HCT116 (cell line): Measurements from ENCODE around the gene KRT33A. TPM values are rescaled to one million over a fixed set of nuclear protein-coding genes. Genes with fewer than 3 reads are reported as not detected.

ENCODE experiments used
- ATAC-seq: fragments of 200-7000 bp; cut with Tn5 transposase; 2 replicates; pipeline ENCODE4 v1.9.1; 2020; ENCODE audit warnings: mild to moderate bottlenecking, moderate library complexity
- BruUV-seq: library from RNA; stranded (reverse); fragments of 400-500 nt; replicated peaks from 2 replicates; lab custom pipeline; 2021; lab: Mats Ljungman, UMichigan
- CTCF ChIA-PET: fragments of 300-600 bp; sonication (Branson Sonifier 250); formaldehyde crosslinking; loops from one replicate; lab custom pipeline; 2021; ENCODE audit warnings: antibody characterized with exemption; lab: Charles Lee
- POLR2A ChIA-PET: fragments of 300-600, 350-600 bp; sonication (Branson Sonifier 250); formaldehyde crosslinking; loops from one replicate; lab custom pipeline; 2021; ENCODE audit warnings: antibody characterized with exemption; lab: Charles Lee
- RAD21 ChIA-PET, 2 experiments: fragments of 300-600 bp; sonication (Branson Sonifier 250); formaldehyde crosslinking; loops; one replicate each; lab custom pipeline; 2023; ENCODE audit warnings: low total read pairs in 2 of 2; ENCODE audit not compliant: uncharacterized antibody in 2 of 2, unreplicated experiment in 2 of 2, low non-redundant PET in 1 of 2; lab: Charles Lee
- DNase-seq: peaks from one replicate; pipeline ENCODE4 v3.0.0-alpha.2; 2010; ENCODE audit warnings: low read depth, low spot score
- H2AFZ ChIP-seq: fragments of 200-600 bp; shearing (Covaris generic), sonication (generic); 2 replicates; pipeline ENCODE4 v1.6.1; 2017; ENCODE audit warnings: low read depth, mixed run types, mixed read lengths, antibody characterized with exemption, low read length; ENCODE audit not compliant: poor library complexity, severe bottlenecking
- H3K27ac ChIP-seq: 2 replicates; pipeline ENCODE4 v1.5.1; 2012; ENCODE audit warnings: low read depth, low read length
- H3K27me3 ChIP-seq: fragments of 200-600 bp; sonication (generic); 2 replicates; pipeline ENCODE4 v1.6.1; 2016; ENCODE audit warnings: mixed run types, low read length, mixed read lengths; ENCODE audit not compliant: insufficient read depth
- H3K36me3 ChIP-seq, 2 experiments: fragments of 200-500 bp in 1 of 2; fragments of 200-600 bp in 1 of 2; sonication (Bioruptor generic) in 1 of 2; sonication (generic) in 1 of 2; 2 replicates each; pipeline versions ENCODE4 v1.5.1 to v1.6.1; 2014 to 2016; ENCODE audit warnings: low read length in 2 of 2, inconsistent platforms in 1 of 2, mixed read lengths in 1 of 2, mixed run types in 1 of 2; ENCODE audit not compliant: insufficient read depth in 2 of 2, control insufficient read depth in 1 of 2
- H3K4me1 ChIP-seq, 2 experiments: fragments of 200-600 bp in 1 of 2; sonication (generic) in 1 of 2; 2 replicates each; pipeline versions ENCODE4 v1.5.1 to v1.6.1; 2012 to 2017; ENCODE audit warnings: low read length in 2 of 2, inconsistent platforms in 1 of 2, mild to moderate bottlenecking in 1 of 2, mixed read lengths in 1 of 2, mixed run types in 1 of 2, moderate library complexity in 1 of 2; ENCODE audit not compliant: insufficient read depth in 2 of 2, control insufficient read depth in 1 of 2
- H3K4me2 ChIP-seq: fragments of 200-600 bp; sonication (generic); 2 replicates; pipeline ENCODE4 v1.6.1; 2017; ENCODE audit warnings: mixed run types, low read length, mixed read lengths
- H3K4me3 ChIP-seq, 2 experiments: fragments of 200-600 bp in 1 of 2; sonication (generic) in 1 of 2; replicated peaks in 1 of 2; 2 replicates each; pipeline ENCODE4 v1.5.1; 2011 to 2016; ENCODE audit warnings: low read length in 2 of 2, control low read depth in 1 of 2, low read depth in 1 of 2, mild to moderate bottlenecking in 1 of 2, mixed read lengths in 1 of 2, mixed run types in 1 of 2
- H3K79me2 ChIP-seq: fragments of 200-600 bp; sonication (generic); 2 replicates; pipeline ENCODE4 v1.6.1; 2017; ENCODE audit warnings: mild to moderate bottlenecking, mixed run types, low read length, moderate library complexity, mixed read lengths; ENCODE audit not compliant: insufficient read depth
- H3K9ac ChIP-seq: fragments of 200-600 bp; sonication (generic); 2 replicates; pipeline ENCODE4 v1.6.1; 2016; ENCODE audit warnings: low read length, mixed read lengths
- H3K9me2 ChIP-seq: fragments of 200-600 bp; sonication (generic), shearing (Covaris generic); 2 replicates; pipeline ENCODE4 v1.6.1; 2017; ENCODE audit warnings: mixed run types, mild to moderate bottlenecking, moderate library complexity; ENCODE audit not compliant: insufficient read depth
- H3K9me3 ChIP-seq, 2 experiments: fragments of 200-500 bp in 1 of 2; fragments of 200-600 bp in 1 of 2; sonication (Bioruptor generic) in 1 of 2; sonication (generic) in 1 of 2; 2 replicates each; pipeline ENCODE4 v1.6.1; 2014 to 2017; ENCODE audit warnings: low read length in 2 of 2, mixed read lengths in 2 of 2, inconsistent platforms in 1 of 2, low read depth in 1 of 2, mild to moderate bottlenecking in 1 of 2, mixed run types in 1 of 2, moderate library complexity in 1 of 2; ENCODE audit not compliant: control insufficient read depth in 1 of 2, insufficient read depth in 1 of 2
- H4K20me1 ChIP-seq: fragments of 200-600 bp; sonication (generic), shearing (Covaris generic); 2 replicates; pipeline ENCODE4 v1.6.1; 2017; ENCODE audit warnings: mixed run types, mild to moderate bottlenecking, moderate library complexity; ENCODE audit not compliant: insufficient read depth
- CEBPB ChIP-seq: IDR thresholded peaks from 2 replicates; pipeline ENCODE4 v1.6.1; 2012; ENCODE audit warnings: low read depth
- CTCF ChIP-seq, 3 experiments: fragments of 200-600 bp in 1 of 3; sonication (generic) in 1 of 3; IDR thresholded peaks in 2 of 3; conservative IDR thresholded peaks in 1 of 3; 2 replicates each; pipeline ENCODE4 v1.5.1; 2012 to 2017; ENCODE audit warnings: low read depth in 2 of 3, low read length in 2 of 3, antibody characterized with exemption in 1 of 3, borderline replicate concordance in 1 of 3, control low read depth in 1 of 3, mild to moderate bottlenecking in 1 of 3, mixed read lengths in 1 of 3, mixed run types in 1 of 3, moderate library complexity in 1 of 3; ENCODE audit not compliant: insufficient read depth in 1 of 3
- ELF1 ChIP-seq: IDR thresholded peaks from 2 replicates; pipeline ENCODE4 v1.6.1; 2012; ENCODE audit warnings: low read depth, borderline replicate concordance
- POLR2AphosphoS5 ChIP-seq: IDR thresholded peaks from 2 replicates; pipeline ENCODE4 v1.6.1; 2011; ENCODE audit warnings: mild to moderate bottlenecking, low read depth, low read length, moderate library complexity
- RAD21 ChIP-seq: IDR thresholded peaks from 2 replicates; pipeline ENCODE4 v1.6.1; 2012; ENCODE audit warnings: low read depth, mild to moderate bottlenecking
- REST ChIP-seq: IDR thresholded peaks from 2 replicates; pipeline ENCODE4 v1.6.1; 2012; ENCODE audit warnings: low read depth
- SP1 ChIP-seq: IDR thresholded peaks from 2 replicates; pipeline ENCODE4 v1.6.1; 2012; ENCODE audit warnings: low read depth
- TCF7L2 ChIP-seq: IDR thresholded peaks from 2 replicates; pipeline ENCODE4 v1.7.0; 2011; ENCODE audit warnings: borderline replicate concordance, inconsistent platforms; ENCODE audit not compliant: insufficient read depth, insufficient read length; ENCODE audit errors: extremely low read depth
- YY1 ChIP-seq: IDR thresholded peaks from 2 replicates; pipeline ENCODE4 v1.6.1; 2011; ENCODE audit warnings: low read length, low read depth, moderate library complexity, mild to moderate bottlenecking; ENCODE audit not compliant: insufficient replicate concordance; ENCODE audit errors: extremely low read depth
- ZFX ChIP-seq: fragments of 450-650 bp; IDR thresholded peaks from 2 replicates; pipeline ENCODE4 v1.6.1; 2017
- ZNF274 ChIP-seq: fragments of 200-500 bp; sonication (Bioruptor generic); IDR thresholded peaks from 2 replicates; pipeline ENCODE4 v1.6.1; 2014; ENCODE audit warnings: mild to moderate bottlenecking, low read depth, low read length, inconsistent platforms
- intact Hi-C: fragments of 100-400 bp; cut with micrococcal nuclease; formaldehyde crosslinking; loops from 2 replicates; pipeline ENCODE4 v1.10.0; 2022
- total RNA-seq: library from RNA; stranded (reverse); gene quantifications from one replicate; pipeline ENCODE4 v1.2.1, GENCODE V29; 2021; ENCODE audit not compliant: unreplicated experiment

KRT33A gene
- total RNA-seq, 1 experiment from 2014 or later, result not detected

- DNase-seq, result no peak
- TF ChIP-seq ELF1, result no peak
- TF ChIP-seq REST, result no peak
- TF ChIP-seq ZFX, result no peak
- no peak for TF ChIP-seq CEBPB
- TF ChIP-seq SP1, result no peak
- no peak for TF ChIP-seq POLR2AphosphoS5
- TF ChIP-seq RAD21, result no peak
- no peak for TF ChIP-seq TCF7L2
- TF ChIP-seq YY1, result no peak
- no peak for TF ChIP-seq CTCF (IDR thresholded peaks at IDR 0.05 in 2 of 3, conservative IDR thresholded peaks at IDR 0.05 in 1 of 3; ENCODE audit: borderline replicate concordance in 1 of 3, insufficient read depth in 1 of 3, low read depth in 2 of 3, low read length in 2 of 3)
- TF ChIP-seq ZNF274, result no peak
- TF ChIP-seq, all 23 proteins: peak for 0
- Histone ChIP-seq H3K4me3 (no peak overlapping the region), H3K4me1 (peaks cover 0 to 14% of the 10 kb centered on the region in 2 experiments; a peak in 1 of 4 replicates), H3K9me3 (peaks cover 3 to 9% of the 10 kb centered on the region in 2 experiments; a peak in 1 of 4 replicates), H3K9me2 (no peaks in the 10 kb centered on the region), H3K9ac (no peak overlapping the region), H3K4me2 (no peak overlapping the region), H3K27me3 (no peaks in the 10 kb centered on the region), H3K27ac (no peak overlapping the region), H3K79me2 (no peaks in the 10 kb centered on the region), H3K36me3 (no peaks in the 10 kb centered on the region), H4K20me1 (no peaks in the 10 kb centered on the region), H2AFZ (no peak overlapping the region)
- intact Hi-C loops, result no loop called here
- RAD21 ChIA-PET, result no interaction called here
- ATAC-seq, result no peak
- no TSS peak for BruUV-seq
- POLR2A ChIA-PET, result no interaction called here
- CTCF ChIA-PET, result no interaction called here
Observed at GRCh38 chr17:41338961-41339485, 11.6 kb downstream of the KRT33A start.
